HEK293 (cell line): Measurements from ENCODE around the gene PPARGC1A.

Source experiments
- CTCF ChIA-PET: fragments of 350-600 bp; formaldehyde crosslinking; extraction: SDS; loops from one replicate; lab custom pipeline; 2021; ENCODE audit warnings: antibody characterized with exemption; lab: Yijun Ruan, JAX
- POLR2A ChIA-PET: fragments of 300-600 bp; formaldehyde crosslinking; extraction: SDS; loops from one replicate; lab custom pipeline; 2020; ENCODE audit warnings: antibody characterized with exemption, inconsistent platforms; lab: Yijun Ruan, JAX
- H3K27ac ChIP-seq: fragments of 200-500 bp; sonication (Bioruptor generic); 2 replicates; pipeline ENCODE4 v1.5.1; 2014; ENCODE audit warnings: low read depth, low read length, control low read depth, inconsistent platforms; ENCODE audit errors: extremely low read depth
- H3K36me3 ChIP-seq, 2 experiments: fragments of 200-500 bp in 1 of 2; sonication (Bioruptor generic) in 1 of 2; 1 replicate in 1 of 2; 2 replicates in 1 of 2; pipeline ENCODE4 v1.5.1; 2014 to 2017; ENCODE audit warnings: inconsistent platforms in 2 of 2, low read length in 2 of 2; ENCODE audit not compliant: control insufficient read depth in 2 of 2, insufficient read depth in 1 of 2
- H3K4me1 ChIP-seq: fragments of 200-500 bp; sonication (Bioruptor generic); 2 replicates; pipeline ENCODE4 v1.5.1; 2014; ENCODE audit warnings: mild to moderate bottlenecking, low read length, inconsistent platforms; ENCODE audit not compliant: control insufficient read depth, insufficient read depth
- H3K4me3 ChIP-seq: 2 replicates; pipeline ENCODE4 v1.5.1; 2011; ENCODE audit warnings: low read depth, mild to moderate bottlenecking, control low read depth, low read length, moderate library complexity
- H3K9me3 ChIP-seq: fragments of 200-500 bp; sonication (Bioruptor generic); 2 replicates; pipeline ENCODE4 v1.5.1; 2014; ENCODE audit warnings: low read depth, low read length, inconsistent platforms; ENCODE audit not compliant: control insufficient read depth, insufficient read depth
- ATF2 ChIP-seq: fragments of 450-650 bp; formaldehyde crosslinking; IDR thresholded peaks from 2 replicates; pipeline ENCODE4 v1.5.1; 2016; ENCODE audit warnings: missing biosample characterization, missing genetic modification characterization, low read depth
- CTCF ChIP-seq: fragments of 450-650 bp; formaldehyde crosslinking; IDR thresholded peaks from 2 replicates; pipeline ENCODE4 v1.5.1; 2016; ENCODE audit warnings: missing biosample characterization, missing genetic modification characterization
- GLIS1 ChIP-seq: fragments of 450-650 bp; formaldehyde crosslinking; IDR thresholded peaks from 2 replicates; pipeline ENCODE4 v1.5.1; 2016; ENCODE audit warnings: missing biosample characterization, missing genetic modification characterization
- TCF7L2 ChIP-seq: IDR thresholded peaks from 2 replicates; pipeline ENCODE4 v1.6.1; 2011; ENCODE audit warnings: low read depth, mild to moderate bottlenecking, inconsistent platforms, low read length, moderate library complexity, borderline replicate concordance
- TRIM28 ChIP-seq: IDR thresholded peaks from 2 replicates; pipeline ENCODE4 v1.6.1; 2011; ENCODE audit warnings: low read length, control low read depth, borderline replicate concordance
- ZNF148 ChIP-seq: fragments of 450-650 bp; formaldehyde crosslinking; IDR thresholded peaks from 2 replicates; pipeline ENCODE4 v1.5.0; 2017; ENCODE audit warnings: missing biosample characterization, missing genetic modification characterization, borderline replicate concordance
- ZNF169 ChIP-seq: fragments of 450-650 bp; formaldehyde crosslinking; IDR thresholded peaks from 2 replicates; pipeline ENCODE4 v1.5.1; 2016; ENCODE audit warnings: missing biosample characterization, missing genetic modification characterization
- ZNF366 ChIP-seq: fragments of 450-650 bp; formaldehyde crosslinking; conservative IDR thresholded peaks from 2 replicates; pipeline ENCODE4 v1.5.1; 2016; ENCODE audit warnings: missing biosample characterization, missing genetic modification characterization
- ZNF530 ChIP-seq: fragments of 450-650 bp; formaldehyde crosslinking; IDR thresholded peaks from 2 replicates; pipeline ENCODE4 v1.5.1; 2016; ENCODE audit warnings: low read depth, missing biosample characterization, missing genetic modification characterization
- ZNF544 ChIP-seq: fragments of 450-650 bp; formaldehyde crosslinking; IDR thresholded peaks from 2 replicates; pipeline ENCODE4 v1.5.0; 2017; ENCODE audit warnings: missing biosample characterization, missing genetic modification characterization
- ZNF548 ChIP-seq: fragments of 450-650 bp; formaldehyde crosslinking; IDR thresholded peaks from 2 replicates; pipeline ENCODE4 v1.5.1; 2016; ENCODE audit warnings: missing biosample characterization, missing genetic modification characterization
- ZNF658 ChIP-seq: fragments of 450-650 bp; formaldehyde crosslinking; IDR thresholded peaks from 2 replicates; pipeline ENCODE4; 2016; ENCODE audit warnings: missing biosample characterization, missing genetic modification characterization
- ZNF677 ChIP-seq: fragments of 450-650 bp; IDR thresholded peaks from 2 replicates; pipeline ENCODE4 v1.5.0; 2018; ENCODE audit warnings: missing biosample characterization, mild to moderate bottlenecking, missing genetic modification characterization, moderate library complexity
- ZNF692 ChIP-seq: fragments of 450-650 bp; formaldehyde crosslinking; IDR thresholded peaks from 2 replicates; pipeline ENCODE4 v1.5.1; 2016; ENCODE audit warnings: missing biosample characterization, missing genetic modification characterization
- ZNF768 ChIP-seq: fragments of 450-650 bp; formaldehyde crosslinking; IDR thresholded peaks from 2 replicates; pipeline ENCODE4 v1.5.1; 2018; ENCODE audit warnings: missing biosample characterization, mild to moderate bottlenecking, missing genetic modification characterization
- ZNF776 ChIP-seq: fragments of 450-650 bp; formaldehyde crosslinking; IDR thresholded peaks from 2 replicates; pipeline ENCODE4 v1.5.0; 2017; ENCODE audit warnings: missing biosample characterization, missing genetic modification characterization, borderline replicate concordance
- ZNF837 ChIP-seq: fragments of 450-650 bp; formaldehyde crosslinking; IDR thresholded peaks from 2 replicates; pipeline ENCODE4 v1.5.1; 2016; ENCODE audit warnings: missing biosample characterization, missing genetic modification characterization

PPARGC1A gene

GRCh38 chr4:23856630-23857029 is 33.2 kb downstream of the PPARGC1A start:
- Histone ChIP-seq H3K9me3 (no peaks in the 10 kb centered on the region), H3K27ac (no peak overlapping the region), H3K36me3 (no peaks in the 10 kb centered on the region), H3K4me1 (no peaks in the 10 kb centered on the region), H3K4me3 (no peak overlapping the region)
- TF ChIP-seq ZNF530 = no peak
- POLR2A ChIA-PET = no interaction called here
- CTCF ChIA-PET = interaction anchor here (0.7 kb wide), 1 partner anchor 959 kb away, joined by 3 read pairs; no protein-coding TSS in a partner anchor

- CTCF ChIA-PET = interaction anchor here (0.7 to 1.0 kb wide), 2 partner anchors 18 to 958 kb away, joined by 3 to 4 read pairs; no protein-coding TSS in a partner anchor
These were observed 33.8 kb downstream of the PPARGC1A start for GRCh38 chr4:23855912-23856605.

GRCh38 chr4:23853986-23854660 is 35.7 kb downstream of the PPARGC1A start:
- H3K9me3 ChIP-seq = no peaks in the 10 kb centered on the region
- no peaks in the 10 kb centered on the region for H3K36me3 ChIP-seq
- POLR2A ChIA-PET = no interaction called here
- TF ChIP-seq ZNF544 (no peak), ZNF768 (tag by site-specific recombination) (no peak), ZNF366 (tag by site-specific recombination) (no peak), ZNF148 (tag by site-specific recombination) (no peak), ZNF776 (tag by site-specific recombination) (no peak), ZNF658 (tag by site-specific recombination) (no peak), ZNF692 (tag by site-specific recombination) (no peak), ZNF548 (tag by site-specific recombination) (no peak), TCF7L2 (no peak), ZNF677 (tag by site-specific recombination) (no peak), GLIS1 (tag by site-specific recombination) (no peak), ZNF837 (tag by site-specific recombination) (no peak), ATF2 (tag by site-specific recombination) (no peak), ZNF169 (tag by site-specific recombination) (no peak), CTCF (tag by site-specific recombination) (no peak)
- TF ChIP-seq, all 188 proteins: peak for 0
- H3K4me3 ChIP-seq = no peak overlapping the region
- H3K4me1 ChIP-seq = no peaks in the 10 kb centered on the region
- no peak overlapping the region for H3K27ac ChIP-seq
- CTCF ChIA-PET = no interaction called here

More at GRCh38 chr4:23855912-23856605, 33.8 kb downstream of the PPARGC1A start:
- Histone ChIP-seq H3K4me3 (no peak overlapping the region), H3K4me1 (no peaks in the 10 kb centered on the region), H3K36me3 (no peaks in the 10 kb centered on the region), H3K9me3 (no peaks in the 10 kb centered on the region), H3K27ac (no peak overlapping the region)
- POLR2A ChIA-PET = no interaction called here
- no peak for TF ChIP-seq TRIM28
